Fibroblast of lung (primary cell): ENCODE measurements around the gene EEF1AKMT3. TPM values are rescaled to one million over a fixed set of nuclear protein-coding genes. Genes with fewer than 3 reads are reported as not detected.

Source experiments
- DNase-seq, 2 donors: peaks; one replicate each; pipeline versions ENCODE4 v3.0.0 to v3.0.0-alpha.2; 2010; ENCODE audit warnings: low read depth in 2 of 2
- H2AFZ ChIP-seq: 2 replicates; pipeline ENCODE4 v1.5.1; 2012; ENCODE audit warnings: low read length, control low read depth, inconsistent platforms
- H3K27ac ChIP-seq: 2 replicates; pipeline ENCODE4 v1.5.1; 2011; ENCODE audit warnings: low read length, control low read depth; ENCODE audit not compliant: insufficient read depth
- H3K27me3 ChIP-seq: 2 replicates; pipeline ENCODE4 v1.5.1; 2011; ENCODE audit warnings: mild to moderate bottlenecking, low read length; ENCODE audit not compliant: control insufficient read depth, insufficient read depth
- H3K36me3 ChIP-seq: 2 replicates; pipeline ENCODE4 v1.5.1; 2011; ENCODE audit warnings: low read length; ENCODE audit not compliant: control insufficient read depth, insufficient read depth
- H3K4me1 ChIP-seq: 2 replicates; pipeline ENCODE4 v1.5.1; 2011; ENCODE audit warnings: low read length; ENCODE audit not compliant: control insufficient read depth, insufficient read depth; ENCODE audit errors: extremely low read depth
- H3K4me2 ChIP-seq: 2 replicates; pipeline ENCODE4 v1.5.1; 2011; ENCODE audit warnings: low read length, control low read depth; ENCODE audit not compliant: insufficient read depth; ENCODE audit errors: extremely low read depth
- H3K4me3 ChIP-seq, 4 experiments: fragments of 200-600 bp in 1 of 4; sonication (generic) in 1 of 4; replicated peaks in 1 of 4; 2 replicates each; pipeline ENCODE4 v1.5.1; 2011 to 2016; ENCODE audit warnings: low read length in 4 of 4, low read depth in 3 of 4, mild to moderate bottlenecking in 3 of 4, control low read depth in 2 of 4, inconsistent platforms in 1 of 4, mixed read lengths in 1 of 4; ENCODE audit not compliant: insufficient read depth in 1 of 4; ENCODE audit errors: control extremely low read depth in 1 of 4
- H3K79me2 ChIP-seq: 2 replicates; pipeline ENCODE4 v1.5.1; 2012; ENCODE audit warnings: mild to moderate bottlenecking, low read length, inconsistent platforms; ENCODE audit not compliant: control insufficient read depth, insufficient read depth
- H3K9ac ChIP-seq: 2 replicates; pipeline ENCODE4 v1.5.1; 2011; ENCODE audit warnings: mild to moderate bottlenecking, low read length, control low read depth; ENCODE audit not compliant: insufficient read depth
- H3K9me3 ChIP-seq: 2 replicates; pipeline ENCODE4 v1.5.1; 2012; ENCODE audit warnings: low read depth, low read length; ENCODE audit not compliant: control insufficient read depth, insufficient read depth
- H4K20me1 ChIP-seq: 2 replicates; pipeline ENCODE4 v1.5.1; 2011; ENCODE audit warnings: low read length; ENCODE audit not compliant: control insufficient read depth, insufficient read depth; ENCODE audit errors: extremely low read depth
- EZH2 ChIP-seq: IDR thresholded peaks from 2 replicates; pipeline ENCODE4 v1.5.1; 2012; ENCODE audit warnings: low read length, control low read depth, mild to moderate bottlenecking; ENCODE audit errors: missing control alignments
- polyA plus RNA-seq, 2 donors: library from polyadenylated mRNA; depleted of rRNA in 1 of 2; stranded (reverse) in 1 of 2; unstranded in 1 of 2; fragments of >200 nt; gene quantifications; 2 replicates each; pipeline ENCODE4 v1.2.1, GENCODE V29; 2011 to 2012; ENCODE audit warnings: missing spikeins in 1 of 2
- total RNA-seq: library from RNA; depleted of rRNA; stranded (reverse); fragments of >200 nt; gene quantifications from 2 replicates; pipeline ENCODE4 v1.2.1, GENCODE V29; 2014
- TF ChIP-seq, protein P1 (sequence below), 2 donors: IDR thresholded peaks in 1 of 2; conservative IDR thresholded peaks in 1 of 2; 1 replicate in 1 of 2; 2 replicates in 1 of 2; pipeline ENCODE4 v1.5.1; 2011 to 2012; ENCODE audit warnings: low read length in 2 of 2, control low read depth in 1 of 2, inconsistent platforms in 1 of 2, low read depth in 1 of 2, mild to moderate bottlenecking in 1 of 2

Gene EEF1AKMT3
- total and polyA plus RNA-seq, 2 donors (not counting 1 experiment from before 2014, with no cell fraction given) = 8.9 to 11.9 TPM

DNA sequence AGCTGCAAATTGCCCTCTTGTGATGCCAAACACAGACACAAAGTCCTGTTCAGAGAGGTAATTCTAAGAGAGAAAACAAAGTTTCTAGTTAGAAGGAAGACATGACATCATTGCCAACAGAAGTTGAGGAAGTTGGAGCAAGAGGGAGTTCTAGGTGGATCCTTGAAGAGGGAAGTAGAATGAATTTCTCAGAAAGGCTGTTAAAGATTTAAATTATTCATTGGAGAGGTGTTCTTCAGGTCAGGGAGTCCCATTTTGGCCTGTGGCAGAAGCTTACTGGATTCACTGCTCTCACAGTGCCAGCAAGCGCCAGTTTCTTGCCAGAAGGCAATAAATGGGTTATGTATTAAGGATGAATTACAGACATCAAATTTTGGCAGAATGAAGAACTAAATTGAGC is 25.5 kb downstream of the EEF1AKMT3 start:
- H3K9me3 ChIP-seq = no peaks in the 10 kb centered on the region
- H3K27me3 ChIP-seq = no peaks in the 10 kb centered on the region
- H3K9ac ChIP-seq = no peak overlapping the region
- H3K4me2 ChIP-seq = no peak overlapping the region
- no peak overlapping the region for H2AFZ ChIP-seq
- TF ChIP-seq EZH2 = no peak
- TF ChIP-seq, protein P1, sequence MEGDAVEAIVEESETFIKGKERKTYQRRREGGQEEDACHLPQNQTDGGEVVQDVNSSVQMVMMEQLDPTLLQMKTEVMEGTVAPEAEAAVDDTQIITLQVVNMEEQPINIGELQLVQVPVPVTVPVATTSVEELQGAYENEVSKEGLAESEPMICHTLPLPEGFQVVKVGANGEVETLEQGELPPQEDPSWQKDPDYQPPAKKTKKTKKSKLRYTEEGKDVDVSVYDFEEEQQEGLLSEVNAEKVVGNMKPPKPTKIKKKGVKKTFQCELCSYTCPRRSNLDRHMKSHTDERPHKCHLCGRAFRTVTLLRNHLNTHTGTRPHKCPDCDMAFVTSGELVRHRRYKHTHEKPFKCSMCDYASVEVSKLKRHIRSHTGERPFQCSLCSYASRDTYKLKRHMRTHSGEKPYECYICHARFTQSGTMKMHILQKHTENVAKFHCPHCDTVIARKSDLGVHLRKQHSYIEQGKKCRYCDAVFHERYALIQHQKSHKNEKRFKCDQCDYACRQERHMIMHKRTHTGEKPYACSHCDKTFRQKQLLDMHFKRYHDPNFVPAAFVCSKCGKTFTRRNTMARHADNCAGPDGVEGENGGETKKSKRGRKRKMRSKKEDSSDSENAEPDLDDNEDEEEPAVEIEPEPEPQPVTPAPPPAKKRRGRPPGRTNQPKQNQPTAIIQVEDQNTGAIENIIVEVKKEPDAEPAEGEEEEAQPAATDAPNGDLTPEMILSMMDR (conservative IDR thresholded peaks at IDR 0.05 in 1 of 2, IDR thresholded peaks at IDR 0.05 in 1 of 2; ENCODE audit: low read depth in 1 of 2, low read length in 2 of 2) = no peak
- no peak overlapping the region for H3K4me3 ChIP-seq
- H3K4me1 ChIP-seq = peaks cover 8% of the 10 kb centered on the region
- H3K27ac ChIP-seq = no peak overlapping the region
- peaks cover 6% of the 10 kb centered on the region for H3K36me3 ChIP-seq
- DNase-seq = no peak
- no peaks in the 10 kb centered on the region for H4K20me1 ChIP-seq
- no peaks in the 10 kb centered on the region for H3K79me2 ChIP-seq

DNA sequence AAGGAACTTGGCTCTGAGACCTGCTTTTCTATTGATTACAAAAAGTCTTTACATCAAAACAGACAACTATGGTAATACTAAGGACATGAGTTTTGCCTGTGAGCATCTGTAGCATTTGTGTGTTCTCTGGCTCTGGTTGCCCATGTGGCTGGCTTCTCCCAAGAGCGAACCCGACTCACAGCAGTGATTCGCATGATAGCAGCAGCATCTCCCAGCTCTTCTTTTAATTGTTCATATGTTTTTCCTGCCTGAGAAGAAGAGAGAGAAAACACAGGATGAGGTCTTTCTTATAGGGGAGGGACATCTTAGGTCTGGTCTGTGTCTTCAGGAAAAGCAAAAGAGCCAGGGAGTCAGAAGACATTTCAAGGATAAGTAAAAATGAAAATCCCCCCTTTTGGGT is 28.6 kb downstream of the EEF1AKMT3 start:
- no peaks in the 10 kb centered on the region for H3K9me3 ChIP-seq
- H3K9ac ChIP-seq = no peak overlapping the region
- H3K4me1 ChIP-seq = no peaks in the 10 kb centered on the region
- no peak overlapping the region for H3K4me3 ChIP-seq
- no peaks in the 10 kb centered on the region for H4K20me1 ChIP-seq
- no peak overlapping the region for H3K4me2 ChIP-seq
- no peaks in the 10 kb centered on the region for H3K27me3 ChIP-seq
- peaks cover 7% of the 10 kb centered on the region for H3K36me3 ChIP-seq
- no peak for TF ChIP-seq EZH2
- TF ChIP-seq, protein P1 (conservative IDR thresholded peaks at IDR 0.05 in 1 of 2, IDR thresholded peaks at IDR 0.05 in 1 of 2; ENCODE audit: low read depth in 1 of 2, low read length in 2 of 2) = no peak
- no peak overlapping the region for H3K27ac ChIP-seq
- no peak overlapping the region for H2AFZ ChIP-seq
- DNase-seq = no peak
- no peaks in the 10 kb centered on the region for H3K79me2 ChIP-seq

DNA sequence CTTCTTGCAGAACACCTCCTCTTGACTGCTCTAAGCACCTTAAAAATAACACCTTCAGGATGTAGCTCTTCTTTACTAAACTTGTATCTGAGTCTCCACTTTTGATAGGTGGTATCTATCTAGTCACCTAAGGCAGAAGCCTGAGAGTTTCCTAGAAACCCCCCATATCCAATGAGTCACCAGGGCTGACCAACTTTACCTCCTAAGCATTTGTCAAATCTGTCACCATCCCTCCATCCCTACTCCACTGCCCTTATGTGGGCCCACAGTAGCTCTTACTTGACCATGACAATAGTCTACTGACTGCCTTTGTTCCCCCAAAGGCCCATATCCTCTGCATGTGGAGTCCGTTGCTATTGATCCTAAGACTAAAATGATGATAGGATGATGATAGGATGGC is 30.2 kb downstream of the EEF1AKMT3 start:
- peaks cover 6% of the 10 kb centered on the region for H3K36me3 ChIP-seq

More for the DNA sequence above, 30.2 kb downstream of the EEF1AKMT3 start:
- H4K20me1 ChIP-seq = no peaks in the 10 kb centered on the region
- no peaks in the 10 kb centered on the region for H3K79me2 ChIP-seq
- no peak overlapping the region for H3K4me3 ChIP-seq
- no peaks in the 10 kb centered on the region for H3K4me1 ChIP-seq
- H3K9me3 ChIP-seq = no peaks in the 10 kb centered on the region
- H3K9ac ChIP-seq = no peak overlapping the region
- no peak overlapping the region for H2AFZ ChIP-seq
- H3K27ac ChIP-seq = no peak overlapping the region
- H3K27me3 ChIP-seq = no peaks in the 10 kb centered on the region
- H3K4me2 ChIP-seq = no peak overlapping the region
- DNase-seq = no peak
- TF ChIP-seq EZH2 = no peak
- TF ChIP-seq, protein P1 (conservative IDR thresholded peaks at IDR 0.05 in 1 of 2, IDR thresholded peaks at IDR 0.05 in 1 of 2; ENCODE audit: low read depth in 1 of 2, low read length in 2 of 2) = no peak
